ENCODE measurements around the gene GNAI3.

DNA sequence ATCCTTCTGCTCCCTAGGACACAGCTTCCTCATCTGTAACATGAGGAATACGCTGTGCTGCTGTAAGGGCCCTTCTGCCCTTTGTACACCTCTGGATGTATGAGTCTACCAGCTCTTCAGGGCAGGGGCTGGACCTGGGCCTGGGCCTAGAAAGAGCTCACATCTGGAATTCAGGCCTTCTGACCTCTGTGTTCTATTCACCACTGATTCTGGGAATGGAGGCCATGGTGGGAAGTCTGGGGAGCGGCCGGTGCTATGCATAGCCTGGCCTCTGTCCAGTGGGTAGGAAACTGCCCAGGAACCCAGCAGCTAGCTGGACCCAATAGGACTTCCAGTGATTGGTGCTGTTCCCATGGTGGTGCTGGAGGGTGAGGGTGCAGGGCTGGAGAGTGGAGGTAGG, 19.7 kb upstream of the GNAI3 start:
- no peak for TF ChIP-seq ZNF143 (CRISPR knock-in tag; IDR thresholded peaks at IDR 0.05)
- no peak for TF ChIP-seq BRCA1 (CRISPR knock-in tag; IDR thresholded peaks at IDR 0.05)
- no peak for TF ChIP-seq ZFP1 (CRISPR knock-in tag; IDR thresholded peaks at IDR 0.05)
- no peak for TF ChIP-seq HNF4A (CRISPR knock-in tag; IDR thresholded peaks at IDR 0.05)
